HG03442 (cell line): ENCODE results near the gene SELPLG.

Source experiments
- ATAC-seq: cut with Tn5 transposase; IDR thresholded peaks from one replicate; pipeline ENCODE4 v1.9.1; 2021; ENCODE audit warnings: mild to moderate bottlenecking, moderate library complexity; ENCODE audit not compliant: unreplicated experiment

The SELPLG gene

DNA sequence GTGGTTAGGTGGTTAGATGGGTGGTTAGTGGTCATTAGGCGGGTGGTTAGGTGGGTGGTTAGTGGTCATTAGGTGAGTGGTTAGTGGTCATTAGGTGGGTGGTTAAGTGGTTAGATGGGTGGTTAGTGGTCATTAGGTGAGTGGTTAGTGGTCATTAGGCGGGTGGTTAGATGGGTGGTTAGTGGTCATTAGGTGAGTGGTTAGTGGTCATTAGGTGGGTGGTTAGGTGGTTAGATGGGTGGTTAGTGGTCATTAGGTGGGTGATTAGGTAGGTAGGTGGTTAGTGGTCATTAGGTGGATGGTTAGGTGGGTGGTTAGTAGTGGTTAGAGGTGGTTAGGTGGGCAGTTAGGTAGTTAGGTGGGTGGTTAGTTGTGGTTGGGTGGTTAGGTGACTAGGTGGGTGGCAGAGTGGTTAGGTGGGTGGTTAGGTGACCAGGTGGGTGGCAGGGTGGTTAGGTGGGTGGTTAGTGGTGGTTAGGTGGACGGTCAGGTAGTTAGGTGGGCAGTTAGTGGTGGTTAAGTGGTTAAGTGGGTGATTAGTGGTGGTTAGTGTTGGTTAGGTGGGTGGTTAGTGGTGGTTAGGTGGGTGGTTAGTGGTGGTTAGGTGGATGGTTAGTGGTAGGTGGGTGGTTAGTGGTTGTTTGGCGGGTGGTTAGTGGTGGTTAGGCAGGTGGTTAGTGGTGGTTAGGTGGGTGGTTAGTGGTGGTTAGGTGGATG, 27.8 kb downstream of the SELPLG start:
- no peak for ATAC-seq

DNA sequence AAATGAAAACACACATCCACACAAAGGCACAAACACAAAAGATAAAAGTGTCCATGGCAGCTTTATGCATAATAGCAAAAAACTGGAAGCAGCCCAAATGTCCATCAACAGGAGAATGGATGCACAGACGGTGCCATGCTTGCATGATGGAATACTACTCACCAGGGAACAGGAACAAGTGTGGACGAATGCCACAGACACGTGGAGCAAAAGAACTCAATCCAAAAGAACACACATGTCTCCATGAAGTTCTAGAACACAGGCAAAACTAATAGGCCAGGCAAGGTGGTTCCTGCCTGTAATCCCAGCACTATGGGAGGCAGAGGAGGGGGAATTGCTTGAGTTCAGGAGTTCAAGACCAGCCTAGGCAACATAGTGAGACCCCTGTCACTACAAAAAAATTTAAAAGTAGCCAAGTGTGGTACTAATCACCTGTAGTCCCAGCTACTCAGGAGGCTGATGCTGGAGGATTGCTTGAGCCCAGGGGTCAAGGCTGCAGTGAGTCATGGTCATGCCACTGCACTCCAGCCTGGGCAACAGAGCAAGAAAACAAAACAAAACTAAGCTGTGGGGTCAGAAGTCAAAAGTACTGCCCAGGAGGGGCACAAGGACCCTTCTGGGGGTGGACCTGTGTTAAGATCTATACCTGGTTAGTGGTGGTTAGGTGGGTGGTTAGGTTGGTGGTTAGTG, 28.5 kb downstream of the SELPLG start:
- ATAC-seq = no peak

DNA sequence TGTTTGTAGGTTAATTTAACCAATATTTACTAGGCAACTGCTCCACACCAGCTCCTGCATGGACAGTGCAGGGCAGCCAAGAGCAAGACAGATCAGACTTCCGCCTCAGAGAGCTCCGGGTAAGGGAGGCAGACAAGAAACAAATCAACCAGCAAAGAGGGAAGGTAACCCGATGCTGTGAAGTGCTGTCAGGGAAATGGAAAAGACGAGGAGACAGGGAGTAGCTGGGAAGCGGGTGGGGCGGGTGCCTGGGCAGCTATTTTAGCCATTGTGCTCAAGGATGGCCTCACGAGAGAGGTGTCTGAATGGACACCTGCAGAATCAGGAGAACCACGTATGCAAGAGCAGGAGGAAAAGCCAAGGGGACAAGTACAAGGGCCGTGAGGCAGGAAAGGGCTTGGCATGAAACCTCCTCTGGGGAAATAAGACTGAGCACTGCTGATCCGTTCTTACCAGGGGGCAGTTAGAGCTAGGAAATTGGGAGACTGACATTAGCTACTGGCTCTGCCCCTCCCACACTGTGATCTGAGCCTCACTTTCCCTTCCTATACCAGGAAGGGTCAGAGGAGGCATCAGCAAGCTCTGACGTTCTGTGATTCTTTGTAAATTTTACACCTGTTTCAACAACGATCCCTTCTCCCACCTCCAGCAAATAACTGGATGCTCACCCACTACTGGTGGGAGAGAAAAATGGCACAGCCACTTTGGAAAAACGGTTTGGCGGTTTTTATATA, 29.3 kb downstream of the SELPLG start:
- no peak for ATAC-seq

GRCh38 chr12:108603743-108604142, 30.0 kb downstream of the SELPLG start:
- ATAC-seq = no peak

DNA sequence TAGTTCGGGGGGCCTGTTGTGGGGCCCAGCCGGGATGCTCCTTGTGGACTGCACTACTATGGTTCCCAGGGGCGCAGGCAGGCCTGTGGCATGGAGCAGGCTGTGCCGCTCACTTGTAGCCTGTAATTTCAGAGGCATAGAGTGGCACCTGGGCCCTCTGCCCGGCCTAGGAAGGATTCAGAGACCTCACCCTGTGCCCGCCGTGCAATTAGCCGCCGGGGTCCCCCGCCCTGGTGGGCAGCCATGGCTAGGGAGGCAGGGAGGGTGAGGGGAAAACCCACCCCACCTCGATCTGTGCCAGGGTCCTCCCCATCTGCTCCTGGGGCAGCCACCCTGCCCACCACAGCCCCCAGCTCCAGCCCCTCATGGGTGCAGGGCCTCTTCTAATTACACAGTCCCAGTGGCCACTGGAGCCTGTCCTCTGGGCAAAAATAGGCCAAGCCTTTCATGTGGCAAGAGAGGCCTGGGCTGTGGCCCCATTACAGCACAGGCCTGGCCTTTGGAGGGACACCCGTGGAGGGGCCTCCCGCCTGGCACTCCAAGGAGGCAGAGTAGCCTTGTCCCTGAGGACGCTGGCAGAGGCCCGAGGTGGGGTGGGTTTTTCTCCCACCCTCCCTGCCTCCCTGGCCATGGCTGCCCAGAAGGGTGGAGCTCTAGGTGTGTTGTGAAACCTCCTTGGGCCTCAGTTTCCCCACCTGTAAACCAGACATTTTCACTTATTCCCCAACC, 30.6 kb downstream of the SELPLG start:
- ATAC-seq = no peak

- no peak for ATAC-seq
Measured at GRCh38 chr12:108602209-108602705, 31.4 kb downstream of the SELPLG start.

GRCh38 chr12:108600702-108601007, 33.0 kb downstream of the SELPLG start:
- no peak for ATAC-seq

DNA sequence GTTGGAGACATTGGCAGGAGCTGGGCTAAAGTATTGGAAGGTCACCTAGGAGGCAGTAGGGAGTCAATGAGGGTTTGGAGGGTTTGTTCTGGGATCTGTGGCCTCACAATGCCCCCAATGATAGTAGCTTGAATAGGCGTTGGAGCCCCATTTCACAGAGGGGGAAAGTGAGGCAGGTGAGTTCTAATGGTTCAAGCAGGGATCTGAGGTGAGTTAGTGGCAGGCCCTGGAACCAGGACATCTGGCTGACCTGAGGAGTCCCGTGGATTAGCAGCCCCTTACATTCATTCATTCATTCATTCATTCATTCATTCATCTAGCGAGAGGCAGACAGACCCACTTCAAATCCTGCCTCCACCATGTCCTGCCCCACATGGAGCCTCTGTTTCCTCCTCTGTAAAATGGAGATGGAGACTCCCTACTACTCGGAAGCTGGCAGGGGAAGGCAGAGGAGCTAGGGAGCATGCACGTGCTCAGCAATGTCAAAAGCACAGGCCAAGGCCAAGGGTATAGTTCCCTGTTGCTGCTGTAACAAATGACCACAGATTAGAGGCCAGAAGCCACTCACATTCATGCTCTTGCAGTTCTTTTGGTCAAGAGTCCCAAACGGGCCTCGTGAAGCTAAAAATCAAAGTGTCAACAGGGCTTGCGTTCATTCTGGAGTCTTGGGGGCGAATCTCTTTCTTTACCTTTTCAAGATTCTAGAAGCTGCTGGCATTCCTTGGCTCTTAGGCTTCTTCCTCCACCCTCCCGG, 33.6 kb downstream of the SELPLG start:
- ATAC-seq = no peak

DNA sequence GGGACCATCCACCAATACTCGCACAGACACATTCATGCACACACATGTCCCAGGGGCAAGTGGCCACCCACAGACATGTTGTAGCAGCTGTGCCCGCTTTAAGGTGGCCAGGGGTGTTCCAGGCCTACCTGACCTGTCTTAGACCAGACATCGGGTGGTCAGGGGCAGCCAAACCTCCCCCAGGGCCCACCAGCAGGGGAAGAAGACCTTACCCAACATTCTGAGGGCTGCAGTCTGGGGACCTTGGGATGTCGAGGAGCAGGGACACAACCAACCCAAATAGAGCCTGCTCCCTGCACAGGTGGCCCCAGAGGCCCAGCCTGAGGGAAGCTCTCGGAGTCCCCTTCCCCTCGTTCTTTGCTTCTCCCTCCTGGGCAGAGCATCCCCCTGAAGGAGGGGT, 34.2 kb downstream of the SELPLG start:
- ATAC-seq = no peak

DNA sequence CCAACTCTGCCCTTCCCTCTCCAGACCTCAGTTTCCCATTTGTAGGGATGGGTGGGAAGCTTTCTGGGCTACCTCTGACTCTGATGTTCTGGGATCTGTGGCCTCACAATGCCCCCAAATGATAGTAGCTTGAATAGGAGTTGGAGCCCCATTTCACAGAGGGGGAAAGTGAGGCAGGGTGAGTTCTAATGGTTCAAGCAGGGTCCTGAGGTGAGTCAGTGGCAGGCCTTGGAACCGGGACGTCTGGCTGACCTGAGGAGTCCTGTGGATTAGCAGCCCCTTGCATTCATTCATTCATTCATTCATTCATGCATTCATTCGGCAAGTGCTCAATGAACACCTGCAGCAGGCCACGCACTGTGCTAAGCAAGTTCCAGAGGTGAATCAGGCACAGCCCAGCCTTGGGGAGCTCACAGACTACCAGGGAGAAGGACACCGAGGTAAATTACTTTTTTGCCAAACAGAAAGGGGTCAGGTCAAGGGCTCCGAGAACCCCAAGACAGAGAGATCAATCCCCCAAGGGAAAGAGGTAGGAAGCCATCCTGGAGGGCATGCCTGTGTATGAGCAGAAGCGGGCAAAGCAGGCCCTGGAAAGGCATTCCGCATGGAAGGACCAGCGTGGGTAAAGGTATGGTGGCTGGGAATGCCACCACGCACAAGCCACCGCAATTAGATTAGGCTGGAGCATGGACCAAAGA, 35.0 kb downstream of the SELPLG start:
- ATAC-seq = no peak

- no peak for ATAC-seq
Measured at GRCh38 chr12:108597559-108598471, 35.9 kb downstream of the SELPLG start, which contains the start of gene TMEM119. TMEM119 (minus strand) TSS chr12:108598084; CDS start chr12:108592383, 5,701 bp downstream.

GRCh38 chr12:108596854-108597558, 36.7 kb downstream of the SELPLG start:
- ATAC-seq = no peak

DNA sequence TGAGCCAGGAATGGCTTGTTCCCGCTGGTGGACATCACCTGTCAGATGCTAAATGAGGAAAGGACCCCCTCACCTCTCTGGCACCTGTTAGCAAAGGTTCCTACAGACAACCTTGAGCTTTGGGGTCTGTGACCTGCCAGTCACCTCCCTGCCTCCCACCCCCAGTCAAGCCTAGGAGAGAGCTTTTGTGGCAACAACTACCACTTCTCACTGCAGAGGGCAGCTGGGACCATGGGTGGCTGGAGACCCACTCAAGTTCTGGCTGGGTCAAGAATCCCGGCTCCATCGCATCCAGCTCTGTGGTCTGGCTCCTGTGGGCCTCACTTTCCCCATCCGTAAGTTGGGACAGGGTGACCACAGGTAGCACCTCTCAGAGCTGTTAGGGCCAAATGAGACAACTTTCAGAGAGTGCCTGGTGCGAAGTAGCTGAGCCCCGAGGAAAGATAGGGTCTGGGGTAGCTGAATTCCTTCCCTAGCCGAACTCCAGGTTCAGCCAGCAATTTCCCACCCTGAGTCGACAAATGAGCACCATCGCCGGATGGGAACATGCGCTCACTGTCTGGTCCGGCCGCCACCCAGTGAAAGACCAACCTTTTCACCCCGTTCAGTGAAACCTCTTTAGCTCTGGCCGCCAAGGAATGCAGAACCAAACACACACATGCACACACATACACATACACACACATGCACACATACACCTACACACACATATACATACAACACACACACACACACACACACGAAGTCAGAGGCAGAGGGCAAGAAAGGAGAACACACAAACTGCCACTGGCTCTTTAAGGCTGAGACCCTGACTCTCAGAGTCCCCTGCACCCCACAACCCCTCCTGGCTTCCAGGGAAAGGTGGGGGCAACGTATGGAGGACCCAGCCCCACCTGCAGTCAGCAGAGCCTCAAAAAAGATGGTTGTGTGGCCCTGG, 37.7 kb downstream of the SELPLG start:
- no peak for ATAC-seq

DNA sequence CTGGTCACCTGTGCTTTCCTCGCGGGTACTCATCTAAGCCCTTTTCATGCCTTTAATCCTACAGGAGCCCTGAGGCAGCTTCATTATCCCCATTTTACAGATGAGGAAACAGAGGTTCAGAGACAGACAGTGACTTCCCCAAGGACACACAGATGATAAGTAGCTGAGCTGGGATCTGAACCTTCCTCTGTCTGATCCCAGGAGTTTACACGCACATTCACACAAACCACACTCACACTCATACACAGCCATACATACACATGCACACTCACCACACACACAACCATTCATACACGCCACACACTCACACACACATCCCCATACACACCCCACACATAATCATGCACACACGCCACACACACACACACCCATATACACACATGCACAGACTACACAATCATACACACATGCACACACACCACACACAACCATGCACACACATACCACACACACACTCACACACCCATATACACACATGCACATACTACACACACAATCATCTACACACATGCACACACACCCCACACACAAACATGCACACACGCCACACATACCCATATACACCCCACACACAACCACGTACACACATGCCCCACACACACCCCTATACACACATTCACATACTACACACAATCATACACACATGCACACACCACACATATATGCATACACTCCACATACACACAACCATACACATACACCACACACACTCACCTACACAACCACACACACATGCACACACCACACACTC, 38.6 kb downstream of the SELPLG start:
- ATAC-seq = no peak

DNA sequence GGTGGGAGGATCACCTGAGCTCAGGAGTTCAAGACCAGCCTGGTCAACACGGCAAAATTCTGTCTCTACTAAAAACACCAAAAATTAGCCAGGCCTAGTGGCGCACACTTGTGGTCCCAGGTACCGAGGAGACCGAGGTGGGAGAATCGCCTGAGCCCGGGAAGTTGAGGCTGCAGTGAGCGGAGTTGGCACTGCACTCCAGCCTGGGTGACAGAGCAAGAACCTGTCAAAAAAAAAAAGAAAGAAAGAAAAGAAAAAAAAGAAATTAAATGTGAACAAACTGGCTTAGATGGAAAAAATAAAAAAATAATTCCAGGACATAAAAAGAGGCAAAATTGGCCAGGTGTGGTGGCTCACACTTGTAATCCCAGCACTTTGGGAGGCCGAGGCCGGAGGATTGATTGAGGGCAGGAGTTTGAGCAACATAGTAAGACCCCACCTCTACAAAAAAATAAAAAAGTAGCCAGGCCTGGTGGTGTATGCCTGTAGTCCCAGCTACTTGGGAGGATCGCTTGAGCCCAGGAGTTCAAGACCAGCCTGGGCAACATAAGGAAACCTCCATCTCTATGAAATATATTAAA, 39.3 kb downstream of the SELPLG start:
- no peak for ATAC-seq
